22Rv1 (cell line): ENCODE results near the gene B2M.

Experiments used
- ZFX ChIP-seq: fragments of 450-650 bp; IDR thresholded peaks from 2 replicates; pipeline ENCODE4 v1.6.1; 2017; ENCODE audit warnings: antibody characterized with exemption, borderline replicate concordance
- TF ChIP-seq, protein P1 (sequence below): fragments of 450-650 bp; IDR thresholded peaks from 2 replicates; pipeline ENCODE4 v1.5.1; 2017; ENCODE audit warnings: mild to moderate bottlenecking

GRCh38 chr15:44697014-44697413 lies 14.3 kb upstream of the B2M start:
- TF ChIP-seq, protein P1, sequence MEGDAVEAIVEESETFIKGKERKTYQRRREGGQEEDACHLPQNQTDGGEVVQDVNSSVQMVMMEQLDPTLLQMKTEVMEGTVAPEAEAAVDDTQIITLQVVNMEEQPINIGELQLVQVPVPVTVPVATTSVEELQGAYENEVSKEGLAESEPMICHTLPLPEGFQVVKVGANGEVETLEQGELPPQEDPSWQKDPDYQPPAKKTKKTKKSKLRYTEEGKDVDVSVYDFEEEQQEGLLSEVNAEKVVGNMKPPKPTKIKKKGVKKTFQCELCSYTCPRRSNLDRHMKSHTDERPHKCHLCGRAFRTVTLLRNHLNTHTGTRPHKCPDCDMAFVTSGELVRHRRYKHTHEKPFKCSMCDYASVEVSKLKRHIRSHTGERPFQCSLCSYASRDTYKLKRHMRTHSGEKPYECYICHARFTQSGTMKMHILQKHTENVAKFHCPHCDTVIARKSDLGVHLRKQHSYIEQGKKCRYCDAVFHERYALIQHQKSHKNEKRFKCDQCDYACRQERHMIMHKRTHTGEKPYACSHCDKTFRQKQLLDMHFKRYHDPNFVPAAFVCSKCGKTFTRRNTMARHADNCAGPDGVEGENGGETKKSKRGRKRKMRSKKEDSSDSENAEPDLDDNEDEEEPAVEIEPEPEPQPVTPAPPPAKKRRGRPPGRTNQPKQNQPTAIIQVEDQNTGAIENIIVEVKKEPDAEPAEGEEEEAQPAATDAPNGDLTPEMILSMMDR = no peak
- no peak for TF ChIP-seq ZFX
